SK-N-SH (cell line): Measurements from ENCODE around the gene XIRP1. TPM values are rescaled to one million over a fixed set of nuclear protein-coding genes. Genes with fewer than 3 reads are reported as not detected.

Experiments used
- CTCF ChIA-PET: fragments of 300-600, 350-600 bp; formaldehyde crosslinking; extraction: SDS; loops from one replicate; lab custom pipeline; 2021; lab: Yijun Ruan, JAX
- POLR2A ChIA-PET: fragments of 350-600 bp; sonication (Branson Sonifier 250); formaldehyde crosslinking; extraction: SDS; loops from one replicate; lab custom pipeline; 2020; ENCODE audit warnings: antibody characterized with exemption, inconsistent platforms; lab: Yijun Ruan, JAX
- DNase-seq: peaks from one replicate; pipeline ENCODE4 v3.0.0; 2012
- H2AFZ ChIP-seq: fragments of 200-600 bp; sonication (generic); 2 replicates; pipeline ENCODE4 v1.8.1; 2016; ENCODE audit warnings: antibody characterized with exemption, mild to moderate bottlenecking, low read depth
- H3F3A ChIP-seq: fragments of 200-600 bp; sonication (generic); replicated peaks from 2 replicates; pipeline ENCODE3; 2016; ENCODE audit warnings: antibody characterized with exemption, mild to moderate bottlenecking; ENCODE audit not compliant: insufficient read depth
- H3K27ac ChIP-seq, 2 experiments: fragments of 200-500 bp in 1 of 2; fragments of 200-600 bp in 1 of 2; sonication (Bioruptor generic) in 1 of 2; sonication (generic), shearing (Covaris generic) in 1 of 2; 2 replicates each; pipeline versions ENCODE4 v1.5.1 to v1.6.1; 2014 to 2016; ENCODE audit warnings: low read depth in 2 of 2, inconsistent platforms in 1 of 2, low read length in 1 of 2, mild to moderate bottlenecking in 1 of 2, mixed read lengths in 1 of 2
- H3K27me3 ChIP-seq: fragments of 200-600 bp; sonication (generic), shearing (Covaris generic); 2 replicates; pipeline ENCODE4 v1.6.1; 2016; ENCODE audit warnings: mixed run types; ENCODE audit not compliant: insufficient read depth
- H3K36me3 ChIP-seq, 2 experiments: fragments of 200-500 bp in 1 of 2; fragments of 200-600 bp in 1 of 2; sonication (Bioruptor generic) in 1 of 2; sonication (generic) in 1 of 2; replicated peaks in 1 of 2; 2 replicates each; pipeline versions ENCODE3 to v1.5.1; 2014 to 2016; ENCODE audit warnings: low read length in 1 of 2, mild to moderate bottlenecking in 1 of 2; ENCODE audit not compliant: insufficient read depth in 2 of 2, control insufficient read depth in 1 of 2
- H3K4me1 ChIP-seq, 2 experiments: fragments of 200-500 bp in 1 of 2; fragments of 200-600 bp in 1 of 2; sonication (Bioruptor generic) in 1 of 2; sonication (generic), shearing (Covaris generic) in 1 of 2; 2 replicates each; pipeline versions ENCODE4 v1.5.1 to v1.6.1; 2014 to 2016; ENCODE audit warnings: low read depth in 1 of 2, low read length in 1 of 2, mixed run types in 1 of 2; ENCODE audit not compliant: insufficient read depth in 2 of 2, control insufficient read depth in 1 of 2
- H3K4me2 ChIP-seq: fragments of 200-600 bp; sonication (generic), shearing (Covaris generic); 2 replicates; pipeline ENCODE4 v1.6.1; 2017; ENCODE audit warnings: mixed run types
- H3K4me3 ChIP-seq, 2 experiments: fragments of 200-500 bp in 1 of 2; fragments of 200-600 bp in 1 of 2; sonication (Bioruptor generic) in 1 of 2; sonication (generic), shearing (Covaris generic) in 1 of 2; 2 replicates each; pipeline versions ENCODE4 v1.5.1 to v1.8.1; 2014 to 2016; ENCODE audit warnings: low read depth in 2 of 2, inconsistent platforms in 1 of 2, low read length in 1 of 2, mild to moderate bottlenecking in 1 of 2, mixed read lengths in 1 of 2, moderate library complexity in 1 of 2
- H3K79me2 ChIP-seq: fragments of 200-600 bp; sonication (generic); 2 replicates; pipeline ENCODE4 v1.8.1; 2017; ENCODE audit warnings: mild to moderate bottlenecking; ENCODE audit not compliant: insufficient read depth
- H3K9ac ChIP-seq: fragments of 200-600 bp; sonication (generic); 2 replicates; pipeline ENCODE4 v1.6.1; 2017; ENCODE audit warnings: mixed run types
- H3K9me2 ChIP-seq: fragments of 200-600 bp; sonication (generic); 2 replicates; pipeline ENCODE4 v1.6.1; 2017; ENCODE audit warnings: mixed run types
- H3K9me3 ChIP-seq: fragments of 200-600 bp; sonication (generic); 2 replicates; pipeline ENCODE4 v1.6.1; 2017; ENCODE audit warnings: mixed run types, mild to moderate bottlenecking, moderate library complexity
- H4K20me1 ChIP-seq: fragments of 200-600 bp; sonication (generic); 2 replicates; pipeline ENCODE4 v1.6.1; 2017; ENCODE audit warnings: mild to moderate bottlenecking, mixed run types; ENCODE audit not compliant: insufficient read depth
- CHD2 ChIP-seq: fragments of 150-350 bp; IDR thresholded peaks from 2 replicates; pipeline ENCODE4 v1.6.1; 2018; ENCODE audit warnings: low read length; ENCODE audit not compliant: partially characterized antibody
- EZH2phosphoT487 ChIP-seq: fragments of 200-600 bp; sonication (generic); IDR thresholded peaks from 2 replicates; pipeline ENCODE4 v1.6.1; 2017; ENCODE audit warnings: low read depth, mixed run types, mild to moderate bottlenecking, antibody characterized with exemption, moderate library complexity, borderline replicate concordance
- GABPA ChIP-seq: IDR thresholded peaks from 2 replicates; pipeline ENCODE4 v1.4.0; 2012; ENCODE audit warnings: low read depth, mild to moderate bottlenecking
- GATA2 ChIP-seq: sonication (generic); formaldehyde crosslinking; IDR thresholded peaks from 2 replicates; pipeline ENCODE4 v1.5.0; 2020; ENCODE audit warnings: mild to moderate bottlenecking, missing genetic modification reagents
- JUND ChIP-seq: IDR thresholded peaks from 2 replicates; pipeline ENCODE4 v1.4.0; 2012
- MEF2A ChIP-seq: IDR thresholded peaks from 2 replicates; pipeline ENCODE4 v1.4.0; 2012; ENCODE audit warnings: low read depth, borderline replicate concordance
- MXI1 ChIP-seq: IDR thresholded peaks from 2 replicates; pipeline ENCODE4 v1.6.1; 2012; ENCODE audit warnings: mild to moderate bottlenecking, low read depth, low read length, improper control_type of control experiment
- NFIC ChIP-seq: IDR thresholded peaks from 2 replicates; pipeline ENCODE4 v1.4.0; 2012; ENCODE audit warnings: borderline replicate concordance
- PBX3 ChIP-seq: IDR thresholded peaks from 2 replicates; pipeline ENCODE4; 2012
- POLR2AphosphoS5 ChIP-seq: IDR thresholded peaks from 2 replicates; pipeline ENCODE4 v1.6.1; 2012; ENCODE audit warnings: low read depth, low read length
- RAD21 ChIP-seq: IDR thresholded peaks from 2 replicates; pipeline ENCODE4 v1.6.1; 2012; ENCODE audit warnings: mild to moderate bottlenecking, low read length
- RFX5 ChIP-seq: IDR thresholded peaks from 2 replicates; pipeline ENCODE4 v1.6.1; 2012; ENCODE audit warnings: mild to moderate bottlenecking, improper control_type of control experiment, low read length
- SIN3A ChIP-seq: IDR thresholded peaks from 2 replicates; pipeline ENCODE4 v1.6.1; 2012; ENCODE audit warnings: low read depth, mild to moderate bottlenecking, low read length, moderate library complexity, borderline replicate concordance
- SMC3 ChIP-seq: IDR thresholded peaks from 2 replicates; pipeline ENCODE4 v1.6.1; 2012; ENCODE audit warnings: low read depth, low read length, improper control_type of control experiment
- YY1 ChIP-seq: IDR thresholded peaks from 2 replicates; pipeline ENCODE4 v1.4.0; 2012; ENCODE audit warnings: low read depth, mild to moderate bottlenecking
- ZBTB33 ChIP-seq: IDR thresholded peaks from 2 replicates; pipeline ENCODE4 v1.4.0; 2012; ENCODE audit warnings: low read depth, borderline replicate concordance
- WGBS: methylation state at CpG from one replicate; pipeline ENCODE4 v1.1.6; 2017; ENCODE audit warnings: low lambda C conversion rate; 5-methylcytosine and 5-hydroxymethylcytosine counted together
- polyA plus RNA-seq, 3 experiments: library from polyadenylated mRNA; depleted of rRNA; stranded (reverse); fragments of >200 nt; gene quantifications; 2 replicates each; pipeline ENCODE4 v1.2.3, GENCODE V29; 2012

The XIRP1 gene
- polyA plus RNA-seq, 1 of the 3 experiments (the other 2 are of a cell fraction): not detected

- Histone ChIP-seq H3K4me2 (no peak overlapping the region), H3K4me1 (peaks cover 0 to 22% of the 10 kb centered on the region in 2 experiments; a peak in 2 of 4 replicates), H3K4me3 (no peak overlapping the region), H3F3A (peaks cover 17% of the 10 kb centered on the region), H3K36me3 (no peaks in the 10 kb centered on the region), H2AFZ (no peak overlapping the region), H3K9me2 (no peaks in the 10 kb centered on the region), H3K27ac (no peak overlapping the region), H4K20me1 (no peaks in the 10 kb centered on the region), H3K9ac (no peak overlapping the region), H3K27me3 (no peaks in the 10 kb centered on the region), H3K9me3 (no peaks in the 10 kb centered on the region), H3K79me2 (no peaks in the 10 kb centered on the region)
- no peak for TF ChIP-seq RAD21
- TF ChIP-seq MEF2A: no peak
- WGBS: 73% methylated on average over 1 of the region's 1 CpG
- POLR2A ChIA-PET: no interaction called here
- CTCF ChIA-PET: interaction anchor here (1.3 to 2.3 kb wide), 2 partner anchors 10 to 119 kb away, joined by 6 to 8 read pairs; no protein-coding TSS in a partner anchor
- no peak for DNase-seq
These were observed 22.7 kb downstream of the XIRP1 start for GRCh38 chr3:39169712-39170111.

- POLR2A ChIA-PET: no interaction called here
- Histone ChIP-seq H3F3A (peaks cover 17% of the 10 kb centered on the region), H3K4me3 (no peak overlapping the region), H3K9ac (no peak overlapping the region), H4K20me1 (no peaks in the 10 kb centered on the region), H3K79me2 (no peaks in the 10 kb centered on the region), H3K9me2 (no peaks in the 10 kb centered on the region), H3K36me3 (no peaks in the 10 kb centered on the region), H3K4me1 (peaks cover 0 to 22% of the 10 kb centered on the region in 2 experiments; a peak in 2 of 4 replicates), H3K27ac (no peak overlapping the region), H2AFZ (no peak overlapping the region), H3K27me3 (no peaks in the 10 kb centered on the region), H3K4me2 (no peak overlapping the region), H3K9me3 (no peaks in the 10 kb centered on the region)
- CTCF ChIA-PET: interaction anchor here (1.1 to 2.3 kb wide), 3 partner anchors 9 to 120 kb away, joined by 3 to 8 read pairs (median 3); no protein-coding TSS in a partner anchor
- TF ChIP-seq RFX5 (no peak), EZH2phosphoT487 (no peak), ZBTB33 (no peak), POLR2AphosphoS5 (no peak), MXI1 (no peak)
- 93% methylated on average over 3 of the region's 5 CpGs for WGBS
- DNase-seq: no peak
These were observed 24.1 kb downstream of the XIRP1 start for GRCh38 chr3:39168156-39168780.

- TF ChIP-seq JUND (no peak), SIN3A (no peak), GATA2 (CRISPR knock-in tag) (no peak), CHD2 (no peak), YY1 (no peak), PBX3 (peak; percentile 48), SMC3 (no peak), MEF2A (peak; percentile 62; the same call in 1 of the 2 replicates), GABPA (no peak), NFIC (peak; percentile 53; the same call in 1 of the 2 replicates)
- Histone ChIP-seq H3K4me2 (no peak overlapping the region), H3K36me3 (no peaks in the 10 kb centered on the region)
These were observed 25.4 kb downstream of the XIRP1 start for GRCh38 chr3:39166932-39167532.

More at GRCh38 chr3:39166932-39167532, 25.4 kb downstream of the XIRP1 start:
- H3K27me3 ChIP-seq: no peaks in the 10 kb centered on the region
- peaks cover 0 to 22% of the 10 kb centered on the region in 2 experiments; a peak in 2 of 4 replicates for H3K4me1 ChIP-seq
- H3K9me3 ChIP-seq: no peaks in the 10 kb centered on the region
- H3K4me3 ChIP-seq: no peak overlapping the region
- WGBS: 22% methylated on average over 1 of the region's 1 CpG
- peak overlapping the region in 1 of 2 experiments; percentile 72; a peak in 2 of 4 replicates for H3K27ac ChIP-seq
- no peaks in the 10 kb centered on the region for H3K79me2 ChIP-seq
- no peak overlapping the region for H3K9ac ChIP-seq
- 0 out of 2 replicates have a peak overlapping the region, but pooled peaks have one; percentile 17 for H2AFZ ChIP-seq
- DNase-seq: no peak
- peaks cover 17% of the 10 kb centered on the region for H3F3A ChIP-seq
- POLR2A ChIA-PET: no interaction called here
- no peaks in the 10 kb centered on the region for H4K20me1 ChIP-seq
- no peaks in the 10 kb centered on the region for H3K9me2 ChIP-seq
- CTCF ChIA-PET: interaction anchor here (1.3 kb wide), 1 partner anchor 122 kb away, joined by 3 read pairs; no protein-coding TSS in a partner anchor
